Vagina (tissue), 2 donors: ENCODE data around the gene SLC25A15. TPM values are rescaled to one million over a fixed set of nuclear protein-coding genes. Genes with fewer than 3 reads are reported as not detected.

Experiments
- DNase-seq, 2 donors: peaks; one replicate each; pipeline ENCODE4 v3.0.0-alpha.2; 2017; ENCODE audit errors: extremely low spot score in 2 of 2
- H3K27ac ChIP-seq: fragments of 200-600 bp; sonication (generic); one replicate; pipeline ENCODE4 v1.5.1; 2019
- H3K27me3 ChIP-seq: fragments of 200-600 bp; sonication (generic); one replicate; pipeline ENCODE4 v1.5.1; 2019
- H3K36me3 ChIP-seq, 2 donors: fragments of 200-600 bp; sonication (generic); one replicate each; pipeline ENCODE4 v1.5.1; 2017 to 2019
- H3K4me1 ChIP-seq: fragments of 200-600 bp; sonication (generic); one replicate; pipeline ENCODE4 v1.5.1; 2019
- H3K4me3 ChIP-seq, 2 donors: fragments of 200-600 bp; sonication (generic); 1 replicate in 1 of 2; 2 replicates in 1 of 2; pipeline ENCODE4 v1.5.1; 2016 to 2019
- H3K9me3 ChIP-seq: fragments of 200-600 bp; sonication (generic); one replicate; pipeline ENCODE4 v1.5.1; 2019
- POLR2A ChIP-seq, 2 donors: fragments of 450-650 bp; IDR thresholded peaks; one replicate each; pipeline ENCODE4 v1.6.1; 2017; ENCODE audit warnings: antibody characterized with exemption in 2 of 2, mild to moderate bottlenecking in 2 of 2, moderate library complexity in 2 of 2
- POLR2AphosphoS5 ChIP-seq, 2 donors: sonication (generic); formaldehyde crosslinking; IDR thresholded peaks; one replicate each; pipeline ENCODE4 v1.9.0; 2017; ENCODE audit warnings: antibody characterized with exemption in 2 of 2, mild to moderate bottlenecking in 2 of 2, low read depth in 1 of 2; ENCODE audit not compliant: insufficient read depth in 1 of 2
- intact Hi-C: fragments of 100-400 bp; cut with DNase I; formaldehyde crosslinking; loops from one replicate; pipeline ENCODE4 v1.15.1; 2023
- total RNA-seq: library from RNA; depleted of rRNA; stranded (reverse); fragments of >200 nt; gene quantifications from one replicate; pipeline ENCODE4 v1.2.3, GENCODE V29; 2016
- TF ChIP-seq, protein P1 (sequence below), 3 experiments: fragments of 450-650 bp in 2 of 3; fragments of 200-600 bp in 1 of 3; sonication (generic) in 1 of 3; IDR thresholded peaks; one replicate each; pipeline ENCODE4 v1.5.1; 2017 to 2019; ENCODE audit warnings: antibody characterized with exemption in 3 of 3, mild to moderate bottlenecking in 2 of 3, moderate library complexity in 2 of 3

Gene SLC25A15
- total RNA-seq, 1 donor from 2014 or later, result 7.1 TPM

GRCh38 chr13:40776681-40777165, 12.7 kb upstream of the SLC25A15 start:
- no peaks in the 10 kb centered on the region for H3K36me3 ChIP-seq
- no peak overlapping the region for H3K27ac ChIP-seq
- no peaks in the 10 kb centered on the region for H3K9me3 ChIP-seq
- no peaks in the 10 kb centered on the region for H3K27me3 ChIP-seq
- DNase-seq, result peak in 1 of 2 donors; percentile 78
- H3K4me1 ChIP-seq, result peaks cover 5% of the 10 kb centered on the region
- TF ChIP-seq POLR2A (IDR thresholded peaks at IDR 0.05) (no peak), POLR2AphosphoS5 (IDR thresholded peaks at IDR 0.05; ENCODE audit: insufficient read depth in 1 of 2, low read depth in 1 of 2) (no peak)
- TF ChIP-seq, protein P1, sequence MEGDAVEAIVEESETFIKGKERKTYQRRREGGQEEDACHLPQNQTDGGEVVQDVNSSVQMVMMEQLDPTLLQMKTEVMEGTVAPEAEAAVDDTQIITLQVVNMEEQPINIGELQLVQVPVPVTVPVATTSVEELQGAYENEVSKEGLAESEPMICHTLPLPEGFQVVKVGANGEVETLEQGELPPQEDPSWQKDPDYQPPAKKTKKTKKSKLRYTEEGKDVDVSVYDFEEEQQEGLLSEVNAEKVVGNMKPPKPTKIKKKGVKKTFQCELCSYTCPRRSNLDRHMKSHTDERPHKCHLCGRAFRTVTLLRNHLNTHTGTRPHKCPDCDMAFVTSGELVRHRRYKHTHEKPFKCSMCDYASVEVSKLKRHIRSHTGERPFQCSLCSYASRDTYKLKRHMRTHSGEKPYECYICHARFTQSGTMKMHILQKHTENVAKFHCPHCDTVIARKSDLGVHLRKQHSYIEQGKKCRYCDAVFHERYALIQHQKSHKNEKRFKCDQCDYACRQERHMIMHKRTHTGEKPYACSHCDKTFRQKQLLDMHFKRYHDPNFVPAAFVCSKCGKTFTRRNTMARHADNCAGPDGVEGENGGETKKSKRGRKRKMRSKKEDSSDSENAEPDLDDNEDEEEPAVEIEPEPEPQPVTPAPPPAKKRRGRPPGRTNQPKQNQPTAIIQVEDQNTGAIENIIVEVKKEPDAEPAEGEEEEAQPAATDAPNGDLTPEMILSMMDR (IDR thresholded peaks at IDR 0.05), result no peak
- H3K4me3 ChIP-seq, result peak overlapping the region in 1 of 2 donors; percentile 12
- intact Hi-C loops, result no loop called here

- Histone ChIP-seq H3K4me3 (peak overlapping the region; percentile 12 to 17), H3K36me3 (no peaks in the 10 kb centered on the region), H3K27me3 (no peaks in the 10 kb centered on the region), H3K27ac (no peak overlapping the region), H3K4me1 (peaks cover 5% of the 10 kb centered on the region), H3K9me3 (no peaks in the 10 kb centered on the region)
- DNase-seq, result no peak
- intact Hi-C loops, result no loop called here
- TF ChIP-seq, protein P1 (IDR thresholded peaks at IDR 0.05), result peak; percentile 55 to 86 (median 60)
- TF ChIP-seq POLR2A (IDR thresholded peaks at IDR 0.05), result no peak
Observed at GRCh38 chr13:40777166-40777808, 12.1 kb upstream of the SLC25A15 start.

DNA sequence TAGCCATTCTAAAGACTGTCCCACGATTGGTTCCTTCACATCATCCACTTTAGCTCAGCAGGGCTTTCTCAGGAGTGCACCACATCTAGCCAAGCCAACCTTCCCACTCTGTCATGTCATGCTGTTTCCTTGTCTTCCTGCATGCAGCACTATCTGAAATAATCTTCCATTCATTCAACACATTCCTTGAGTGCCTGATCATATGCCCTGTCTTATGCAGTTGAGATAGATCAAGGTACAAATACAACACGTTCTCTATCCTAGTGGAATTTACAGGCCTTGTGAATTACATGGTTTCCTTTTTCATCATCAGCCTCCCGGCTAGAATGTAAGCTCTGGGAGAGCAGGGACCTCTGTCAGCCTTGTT, 11.6 kb upstream of the SLC25A15 start:
- Histone ChIP-seq H3K27ac (no peak overlapping the region), H3K9me3 (no peaks in the 10 kb centered on the region), H3K27me3 (no peaks in the 10 kb centered on the region), H3K4me3 (no peak overlapping the region), H3K4me1 (peaks cover 5% of the 10 kb centered on the region), H3K36me3 (no peaks in the 10 kb centered on the region)
- DNase-seq, result no peak
- TF ChIP-seq POLR2A (IDR thresholded peaks at IDR 0.05) (no peak), POLR2AphosphoS5 (IDR thresholded peaks at IDR 0.05; ENCODE audit: insufficient read depth in 1 of 2, low read depth in 1 of 2) (no peak)
- TF ChIP-seq, protein P1 (IDR thresholded peaks at IDR 0.05), result no peak
- intact Hi-C loops, result no loop called here

DNA sequence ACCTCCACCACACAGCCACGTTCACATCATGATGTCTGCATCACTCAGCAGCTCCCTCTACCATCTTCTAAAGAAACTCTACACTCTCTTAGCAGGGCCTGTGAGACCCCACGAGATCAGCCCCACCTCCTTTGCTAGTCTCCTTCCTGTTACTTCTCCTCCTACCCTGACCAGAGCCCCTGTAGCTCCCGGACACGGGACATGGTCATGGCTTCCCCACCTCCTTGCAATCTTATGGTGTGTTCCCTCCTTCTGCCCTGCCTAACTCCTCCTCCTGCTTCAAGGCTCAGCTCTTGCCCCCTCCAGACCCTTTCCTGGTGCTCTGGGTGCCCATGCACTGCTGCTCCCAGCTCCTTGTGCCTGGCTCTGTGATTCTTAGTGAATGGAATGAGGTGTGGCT, 10.4 kb upstream of the SLC25A15 start:
- peaks cover 5% of the 10 kb centered on the region for H3K4me1 ChIP-seq
- no peaks in the 10 kb centered on the region for H3K36me3 ChIP-seq
- DNase-seq, result peak; percentile 61 to 65
- intact Hi-C loops, result no loop called here
- H3K9me3 ChIP-seq, result no peaks in the 10 kb centered on the region
- no peak overlapping the region for H3K27ac ChIP-seq
- no peak overlapping the region for H3K4me3 ChIP-seq
- TF ChIP-seq, protein P1 (IDR thresholded peaks at IDR 0.05), result no peak
- TF ChIP-seq POLR2A (IDR thresholded peaks at IDR 0.05), result no peak
- TF ChIP-seq POLR2AphosphoS5 (IDR thresholded peaks at IDR 0.05; ENCODE audit: insufficient read depth in 1 of 2, low read depth in 1 of 2), result no peak
- no peaks in the 10 kb centered on the region for H3K27me3 ChIP-seq

DNA sequence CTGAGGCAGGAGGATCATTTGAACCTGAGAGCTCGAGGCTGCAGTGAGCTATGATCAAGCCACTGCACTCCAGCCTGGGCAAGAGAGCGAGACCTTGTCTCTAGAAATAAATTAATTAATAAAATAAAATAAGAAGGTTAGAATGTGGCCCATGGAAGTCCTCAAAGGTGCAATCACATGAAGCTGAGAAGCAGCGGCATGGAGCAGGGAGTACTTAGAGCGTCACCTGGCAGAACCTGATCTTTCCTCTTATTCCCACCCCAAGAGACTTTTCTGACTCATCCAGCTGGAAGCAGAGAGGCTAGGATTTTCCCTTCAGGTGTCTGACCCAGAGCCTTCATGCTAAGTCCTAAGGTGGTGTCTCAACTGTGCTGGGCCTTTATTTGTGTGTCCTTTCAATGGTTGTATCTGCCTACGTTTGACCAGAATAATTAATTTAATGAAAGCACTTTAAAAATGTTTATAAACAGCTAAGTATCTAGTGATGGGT, 9.6 kb upstream of the SLC25A15 start:
- TF ChIP-seq, protein P1 (IDR thresholded peaks at IDR 0.05), result no peak
- TF ChIP-seq POLR2AphosphoS5 (IDR thresholded peaks at IDR 0.05; ENCODE audit: insufficient read depth in 1 of 2, low read depth in 1 of 2) (no peak), POLR2A (IDR thresholded peaks at IDR 0.05) (no peak)
- Histone ChIP-seq H3K27ac (no peak overlapping the region), H3K9me3 (no peaks in the 10 kb centered on the region), H3K4me3 (no peak overlapping the region), H3K27me3 (no peaks in the 10 kb centered on the region), H3K4me1 (peaks cover 5% of the 10 kb centered on the region), H3K36me3 (no peaks in the 10 kb centered on the region)
- intact Hi-C loops, result no loop called here
- DNase-seq, result peak in 1 of 2 donors; percentile 61
